HL-60/S4 treated with phorbol 12-myristate 13-acetate at 8.2 ng/mL for 4 days and 3 days (cell line): Measurements from ENCODE around the gene NPR3.

Experiments used
- in situ Hi-C: fragments of 300-500 bp; cut with MboI; formaldehyde crosslinking; loops from 2 replicates; pipeline ENCODE4 v1.15.0; 2022; ENCODE audit warnings: low sequenced_read_pairs

Gene NPR3

GRCh38 chr5:32710550-32711361 is at the start of gene NPR3:
NPR3 (plus strand) TSS chr5:32711321; CDS start chr5:32711777, 456 bp downstream.
- in situ Hi-C loops, result no loop called here

GRCh38 chr5:32664523-32664922 is 46.6 kb upstream of the NPR3 start:
- in situ Hi-C loops, result no loop called here

GRCh38 chr5:32668552-32668951 is 42.6 kb upstream of the NPR3 start:
- in situ Hi-C loops, result no loop called here

GRCh38 chr5:32673272-32673671 is 37.8 kb upstream of the NPR3 start:
- in situ Hi-C loops, result no loop called here

GRCh38 chr5:32677023-32677422 is 34.1 kb upstream of the NPR3 start:
- in situ Hi-C loops, result no loop called here

GRCh38 chr5:32678472-32678871 is 32.6 kb upstream of the NPR3 start:
- in situ Hi-C loops, result no loop called here

GRCh38 chr5:32679218-32679617 is 31.9 kb upstream of the NPR3 start:
- in situ Hi-C loops, result no loop called here

GRCh38 chr5:32680183-32680582 is 30.9 kb upstream of the NPR3 start:
- in situ Hi-C loops, result no loop called here

- in situ Hi-C loops, result no loop called here
Measured at GRCh38 chr5:32683125-32683524, 28.0 kb upstream of the NPR3 start.

GRCh38 chr5:32684260-32684659 is 26.9 kb upstream of the NPR3 start:
- in situ Hi-C loops, result no loop called here

GRCh38 chr5:32686799-32687498 is 24.2 kb upstream of the NPR3 start:
- in situ Hi-C loops, result no loop called here

- in situ Hi-C loops, result no loop called here
Measured at GRCh38 chr5:32687499-32687831, 23.7 kb upstream of the NPR3 start.

GRCh38 chr5:32690153-32690552 is 21.0 kb upstream of the NPR3 start:
- in situ Hi-C loops, result no loop called here

- in situ Hi-C loops, result no loop called here
Measured at GRCh38 chr5:32690666-32691065, 20.5 kb upstream of the NPR3 start.

GRCh38 chr5:32692036-32692746 is 18.9 kb upstream of the NPR3 start:
- in situ Hi-C loops, result no loop called here

GRCh38 chr5:32703957-32704356 is 7.2 kb upstream of the NPR3 start:
- in situ Hi-C loops, result no loop called here

GRCh38 chr5:32707418-32707997 is 3.6 kb upstream of the NPR3 start:
- in situ Hi-C loops, result no loop called here

GRCh38 chr5:32708949-32709348 is 2.2 kb upstream of the NPR3 start:
- in situ Hi-C loops, result no loop called here

GRCh38 chr5:32709750-32710549 is 1.2 kb upstream of the NPR3 start:
- in situ Hi-C loops, result no loop called here

- in situ Hi-C loops, result no loop called here
Measured at GRCh38 chr5:32711362-32711680, 200 bp downstream of the NPR3 start.
